RWPE1 (cell line): ENCODE results near the gene PGPEP1.
A peak's percentile ranks its signal among the peaks of the same experiment; 100 is the strongest.

ENCODE experiments used
- CTCF ChIA-PET: fragments of 350-600 bp; sonication (Branson Sonifier 250); formaldehyde crosslinking; extraction: SDS; loops from one replicate; lab custom pipeline; 2021; lab: Yijun Ruan, JAX
- POLR2A ChIA-PET: fragments of 400-600 bp; formaldehyde crosslinking; extraction: SDS; loops from one replicate; lab custom pipeline; 2020; ENCODE audit warnings: antibody characterized with exemption; ENCODE audit not compliant: low non-redundant PET; lab: Yijun Ruan, JAX
- DNase-seq: peaks from one replicate; pipeline ENCODE4 v3.0.0; 2012; ENCODE audit warnings: low spot score
- H3K27ac ChIP-seq: fragments of 450-650 bp; 2 replicates; pipeline ENCODE4 v1.5.1; 2017
- TF ChIP-seq, protein P1 (sequence below): fragments of 450-650 bp; conservative IDR thresholded peaks from 2 replicates; pipeline ENCODE4 v1.5.1; 2017; ENCODE audit warnings: low read depth, mild to moderate bottlenecking

Gene PGPEP1, protein sequence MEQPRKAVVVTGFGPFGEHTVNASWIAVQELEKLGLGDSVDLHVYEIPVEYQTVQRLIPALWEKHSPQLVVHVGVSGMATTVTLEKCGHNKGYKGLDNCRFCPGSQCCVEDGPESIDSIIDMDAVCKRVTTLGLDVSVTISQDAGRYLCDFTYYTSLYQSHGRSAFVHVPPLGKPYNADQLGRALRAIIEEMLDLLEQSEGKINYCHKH

DNA sequence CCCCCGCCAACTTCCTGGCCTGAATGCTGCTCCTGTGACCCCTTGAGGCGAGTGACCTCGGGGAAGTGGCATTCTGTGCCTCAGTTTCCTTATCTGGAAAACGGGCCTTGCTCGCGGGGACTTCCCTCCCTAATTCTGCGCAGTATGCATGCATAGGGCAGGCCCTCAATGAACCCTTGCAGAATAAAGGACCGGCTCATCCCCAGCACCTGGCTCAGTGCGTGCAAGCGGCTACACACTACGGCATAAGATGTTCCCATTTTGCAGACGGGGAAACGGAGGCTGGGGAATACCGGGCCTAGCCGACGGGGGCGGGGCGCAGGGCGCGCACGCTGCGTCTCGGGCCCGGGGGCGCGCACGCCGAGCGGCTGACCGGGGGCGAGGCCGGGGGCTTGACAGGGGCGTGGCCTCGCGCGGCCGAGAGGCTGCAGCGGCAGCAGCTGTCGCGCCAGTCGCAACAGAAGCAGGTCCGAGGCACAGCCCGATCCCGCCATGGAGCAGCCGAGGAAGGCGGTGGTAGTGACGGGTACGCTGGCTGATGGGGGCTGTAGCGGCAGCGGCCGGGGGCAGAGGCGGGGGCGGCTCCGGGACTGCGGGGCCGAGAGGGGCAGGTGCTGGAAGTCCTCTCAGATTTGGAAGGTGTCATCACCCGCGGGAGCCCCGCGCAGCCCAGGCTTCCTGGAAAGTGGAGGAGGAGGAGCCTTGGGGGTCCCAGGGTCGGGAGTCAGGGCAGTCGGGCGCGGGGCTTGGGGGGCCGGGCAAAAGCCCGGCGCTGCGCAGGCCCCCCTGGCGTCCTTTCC, at the start of gene PGPEP1:
Gene PGPEP1, plus strand, starts transcription at position 409 of the 800 bp plus-strand sequence. Its CDS starts 84 bp downstream, at position 493.
- ChIA-PET POLR2A (interaction anchor here (0.9 kb wide), 1 partner anchor 45 kb away, joined by 5 read pairs; the partner anchor contains the start of gene GDF15), CTCF (interaction anchor here (0.5 to 0.6 kb wide), 2 partner anchors 77 to 224 kb away, joined by 3 to 4 read pairs; no protein-coding TSS in a partner anchor)
- TF ChIP-seq, protein P1, sequence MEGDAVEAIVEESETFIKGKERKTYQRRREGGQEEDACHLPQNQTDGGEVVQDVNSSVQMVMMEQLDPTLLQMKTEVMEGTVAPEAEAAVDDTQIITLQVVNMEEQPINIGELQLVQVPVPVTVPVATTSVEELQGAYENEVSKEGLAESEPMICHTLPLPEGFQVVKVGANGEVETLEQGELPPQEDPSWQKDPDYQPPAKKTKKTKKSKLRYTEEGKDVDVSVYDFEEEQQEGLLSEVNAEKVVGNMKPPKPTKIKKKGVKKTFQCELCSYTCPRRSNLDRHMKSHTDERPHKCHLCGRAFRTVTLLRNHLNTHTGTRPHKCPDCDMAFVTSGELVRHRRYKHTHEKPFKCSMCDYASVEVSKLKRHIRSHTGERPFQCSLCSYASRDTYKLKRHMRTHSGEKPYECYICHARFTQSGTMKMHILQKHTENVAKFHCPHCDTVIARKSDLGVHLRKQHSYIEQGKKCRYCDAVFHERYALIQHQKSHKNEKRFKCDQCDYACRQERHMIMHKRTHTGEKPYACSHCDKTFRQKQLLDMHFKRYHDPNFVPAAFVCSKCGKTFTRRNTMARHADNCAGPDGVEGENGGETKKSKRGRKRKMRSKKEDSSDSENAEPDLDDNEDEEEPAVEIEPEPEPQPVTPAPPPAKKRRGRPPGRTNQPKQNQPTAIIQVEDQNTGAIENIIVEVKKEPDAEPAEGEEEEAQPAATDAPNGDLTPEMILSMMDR: no peak
- peak within 1 kb of the TSS; percentile 61 for H3K27ac ChIP-seq
- peak; percentile 67 for DNase-seq

DNA sequence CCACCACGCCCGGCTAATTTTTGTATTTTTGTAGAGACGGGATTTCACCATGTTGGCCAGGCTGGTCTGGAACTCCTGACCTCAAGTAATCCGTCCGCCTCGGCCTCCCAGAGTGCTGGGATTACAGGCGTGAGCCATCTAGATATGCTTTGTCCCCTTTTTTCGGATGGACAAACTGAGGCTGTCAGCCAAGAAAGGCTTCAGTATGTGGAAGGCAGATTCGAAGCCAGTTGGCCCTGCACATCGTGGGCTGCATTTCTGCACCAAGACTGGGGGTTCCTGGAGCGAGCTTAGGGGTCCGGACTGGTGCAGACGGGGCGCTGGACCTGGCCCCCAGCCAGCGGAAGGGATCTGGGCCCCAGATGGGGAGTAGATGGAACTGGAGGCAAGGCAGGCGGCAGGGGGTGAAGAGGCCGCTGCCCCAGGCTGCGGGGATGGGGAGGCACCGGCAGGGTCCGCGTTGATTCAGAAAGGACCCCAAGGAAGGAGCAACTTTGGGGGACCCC, 49.3 kb upstream of the PGPEP1 start:
- peak overlapping the region; percentile 91 for H3K27ac ChIP-seq
- no peak for DNase-seq
- CTCF ChIA-PET: no interaction called here
- TF ChIP-seq, protein P1: no peak
- POLR2A ChIA-PET: interaction anchor here (0.9 kb wide), 1 partner anchor 9 kb away, joined by 6 read pairs; no protein-coding TSS in a partner anchor

DNA sequence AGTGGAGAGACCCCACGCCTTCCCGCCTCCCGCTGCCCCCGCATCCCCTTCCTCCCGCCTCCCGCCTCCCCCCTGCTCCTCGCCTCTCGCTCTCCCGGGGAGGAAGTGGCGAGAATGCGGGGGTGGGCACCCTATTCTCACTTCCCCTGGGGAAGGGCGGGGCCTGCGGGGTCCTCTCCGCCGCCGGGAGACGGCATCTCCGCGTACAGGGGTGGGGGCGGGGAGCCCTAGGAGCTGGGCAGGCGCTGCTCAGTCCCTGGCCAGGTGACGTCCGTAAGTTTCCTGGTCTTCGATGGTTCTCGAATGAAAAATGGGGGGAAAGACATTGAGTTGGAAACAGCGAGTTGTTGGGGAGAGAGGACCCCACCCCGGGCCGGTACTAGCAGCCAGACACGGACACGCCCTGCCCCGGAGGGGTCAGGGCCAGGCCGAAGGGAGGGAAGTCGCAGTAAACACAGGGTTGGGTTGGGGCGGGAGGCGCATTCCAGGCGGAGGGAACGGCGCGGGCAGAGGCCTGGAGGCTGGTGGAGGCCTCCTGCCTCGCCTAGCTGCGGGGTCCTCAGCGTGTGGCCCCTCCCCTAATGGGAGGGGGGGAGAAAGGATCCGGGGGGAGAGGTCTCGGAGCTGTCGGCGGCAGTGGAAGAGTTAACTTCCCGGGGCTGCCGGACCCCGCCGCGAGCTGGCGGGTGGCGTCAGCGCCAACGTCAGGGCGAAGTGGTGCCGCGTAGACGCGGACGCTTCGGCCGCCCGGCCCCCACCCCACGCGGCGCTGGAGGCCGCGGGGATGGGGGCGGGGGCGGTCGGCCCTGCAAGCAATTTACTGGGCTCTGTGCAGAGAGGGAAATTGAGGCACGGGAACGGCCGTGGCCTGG, 48.6 kb upstream of the PGPEP1 start:
- ChIA-PET POLR2A (interaction anchor here (0.6 to 1.7 kb wide), 4 partner anchors 10 to 137 kb away, joined by 3 to 9 read pairs (median 8); partner anchors contain the start of gene JUND), CTCF (interaction anchor here (0.6 to 1.5 kb wide), 5 partner anchors 11 to 37 kb away, joined by 3 to 6 read pairs (median 5); no protein-coding TSS in a partner anchor)
- peak; percentile 54 for DNase-seq
- TF ChIP-seq, protein P1: no peak
- peak overlapping the region; percentile 91 for H3K27ac ChIP-seq

DNA sequence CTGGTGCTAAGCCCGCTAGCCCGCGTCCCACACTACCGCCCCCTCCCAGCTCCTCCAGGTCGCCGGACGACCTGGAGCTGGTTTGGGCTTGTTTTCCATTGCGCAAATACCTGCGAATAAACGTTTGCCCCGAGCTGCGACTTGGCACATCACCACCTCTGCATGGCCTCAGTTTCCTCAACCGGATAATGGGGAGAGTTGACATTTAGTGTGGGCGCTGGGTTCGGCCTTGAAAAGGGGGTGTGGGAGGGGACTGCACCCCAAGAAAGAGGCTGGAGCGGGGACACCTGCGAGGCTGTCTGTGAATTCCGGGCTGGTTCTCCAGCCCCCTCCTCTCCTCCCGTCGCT, 48.0 kb upstream of the PGPEP1 start:
- ChIA-PET CTCF (interaction anchor here (0.6 to 1.5 kb wide), 6 partner anchors 10 to 555 kb away, joined by 3 to 6 read pairs (median 5); no protein-coding TSS in a partner anchor), POLR2A (interaction anchor here (0.6 to 1.7 kb wide), 3 partner anchors 11 to 137 kb away, joined by 3 to 9 read pairs (median 9); partner anchors contain the start of gene JUND)
- peak overlapping the region; percentile 91 for H3K27ac ChIP-seq
- TF ChIP-seq, protein P1: no peak
- DNase-seq: peak; percentile 62

DNA sequence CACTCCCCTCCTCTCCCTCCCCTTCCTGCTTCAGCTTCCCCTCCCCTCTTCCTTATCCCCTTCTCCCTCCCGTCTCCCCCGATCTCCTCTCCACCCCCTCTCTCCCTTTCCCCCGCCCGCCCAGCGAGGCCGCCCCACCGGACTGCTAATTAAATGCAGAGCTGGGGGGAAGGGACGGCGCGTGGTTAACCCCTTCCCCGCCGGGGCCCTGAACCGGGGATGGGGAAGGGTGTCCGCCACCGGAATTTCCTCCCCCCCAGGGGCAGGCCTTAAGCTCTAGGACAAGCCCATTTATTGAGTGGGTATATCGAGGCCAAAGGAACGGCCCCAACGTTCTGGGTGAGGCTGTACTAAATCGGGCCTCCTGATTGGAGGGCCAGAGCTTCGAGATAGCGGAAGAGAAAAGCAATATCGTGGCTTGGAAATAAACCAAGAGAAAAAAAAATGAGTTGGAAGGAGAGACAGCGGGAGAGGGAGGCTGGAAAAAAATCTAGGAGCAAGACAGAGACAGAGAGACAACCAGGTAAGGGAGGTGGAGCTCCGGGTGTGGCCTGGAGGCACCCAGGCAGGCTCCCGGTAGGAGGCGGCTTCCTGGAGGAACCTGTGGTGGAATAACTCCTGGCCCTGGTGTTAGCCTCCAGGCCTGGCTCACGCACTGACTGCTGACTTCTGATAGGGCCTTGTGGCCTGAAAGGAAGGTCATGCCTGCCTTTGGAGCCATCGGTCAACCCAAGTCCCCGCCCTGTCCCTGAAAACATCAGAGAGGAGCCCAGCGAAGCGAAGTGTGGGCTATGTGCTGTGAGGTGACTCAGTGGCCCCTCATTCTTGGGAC, 47.4 kb upstream of the PGPEP1 start:
- peak overlapping the region; percentile 91 for H3K27ac ChIP-seq
- DNase-seq: peak; percentile 11
- ChIA-PET POLR2A (interaction anchor here (0.6 to 1.7 kb wide), 3 partner anchors 11 to 136 kb away, joined by 3 to 9 read pairs (median 9); partner anchors contain the start of gene JUND), CTCF (interaction anchor here (0.6 to 1.5 kb wide), 5 partner anchors 9 to 555 kb away, joined by 3 to 6 read pairs (median 5); no protein-coding TSS in a partner anchor)
- TF ChIP-seq, protein P1: no peak
